Measurements from ENCODE around the gene MDP1.

GRCh38 chr14:24215495-24216344, at the start of gene MDP1:
- TF ChIP-seq CTCF (conservative IDR thresholded peaks at IDR 0.05; ENCODE audit: low read length) (peak; percentile 78), EZH2phosphoT487 (IDR thresholded peaks at IDR 0.05; ENCODE audit: borderline replicate concordance) (no peak)
